CD4-positive, CD25-positive, alpha-beta regulatory T cell (primary cell): ENCODE data around the gene DNER. TPM values are rescaled to one million over a fixed set of nuclear protein-coding genes. Genes with fewer than 3 reads are reported as not detected.

Source experiments
- ATAC-seq, 2 donors: fragments of 150-1000 bp; cut with Tn5 transposase; one replicate each; pipeline ENCODE4 v1.10.0; 2021; ENCODE audit warnings: low read depth in 2 of 2, moderate number of reproducible peaks in 2 of 2, moderate library complexity in 1 of 2
- DNase-seq, 3 donors: peaks; one replicate each; pipeline versions ENCODE4 v3.0.0 to v3.0.0-alpha.2; 2012 to 2022; ENCODE audit warnings: mixed read lengths in 1 of 3
- H3K27ac ChIP-seq: one replicate; pipeline ENCODE4 v1.7.0; 2013; ENCODE audit warnings: mild to moderate bottlenecking, low read length; ENCODE audit not compliant: insufficient read depth, poor library complexity, severe bottlenecking
- H3K27me3 ChIP-seq: one replicate; pipeline ENCODE4 v1.7.0; 2013; ENCODE audit warnings: low read length; ENCODE audit not compliant: control insufficient read depth, insufficient read depth
- H3K36me3 ChIP-seq: one replicate; pipeline ENCODE4 v1.7.0; 2013; ENCODE audit warnings: mild to moderate bottlenecking, low read length, moderate library complexity; ENCODE audit not compliant: control insufficient read depth, insufficient read depth
- H3K4me1 ChIP-seq: 2 replicates; pipeline ENCODE4 v1.7.0; 2013; ENCODE audit warnings: mild to moderate bottlenecking, low read length; ENCODE audit not compliant: insufficient read depth, control insufficient read depth, poor library complexity, severe bottlenecking
- H3K4me3 ChIP-seq: one replicate; pipeline ENCODE4 v1.7.0; 2013; ENCODE audit warnings: low read depth, mild to moderate bottlenecking, low read length, moderate library complexity
- H3K9me3 ChIP-seq, 2 experiments: 1 replicate in 1 of 2; 2 replicates in 1 of 2; pipeline ENCODE4 v1.7.0; 2013; ENCODE audit warnings: low read length in 2 of 2, mild to moderate bottlenecking in 1 of 2, moderate library complexity in 1 of 2; ENCODE audit not compliant: control insufficient read depth in 2 of 2
- H3K27ac Mint-ChIP-seq, 3 donors: one replicate each; pipeline ENCODE4 v1.8.0; 2020 to 2022; ENCODE audit warnings: mild to moderate bottlenecking in 3 of 3, mixed read lengths in 3 of 3, moderate library complexity in 2 of 3
- H3K27me3 Mint-ChIP-seq: one replicate; pipeline ENCODE4 v1.8.0; 2022; ENCODE audit warnings: mild to moderate bottlenecking, mixed read lengths
- H3K36me3 Mint-ChIP-seq: one replicate; pipeline ENCODE4 v1.8.0; 2020; ENCODE audit warnings: mixed read lengths
- H3K4me1 Mint-ChIP-seq, 4 donors: one replicate each; pipeline ENCODE4 v1.8.0; 2020 to 2022; ENCODE audit warnings: mixed read lengths in 4 of 4, mild to moderate bottlenecking in 1 of 4
- H3K4me3 Mint-ChIP-seq, 4 donors: one replicate each; pipeline ENCODE4 v1.8.0; 2020 to 2022; ENCODE audit warnings: mild to moderate bottlenecking in 4 of 4, mixed read lengths in 4 of 4, moderate library complexity in 3 of 4
- H3K9me3 Mint-ChIP-seq, 7 donors: one replicate each; pipeline ENCODE4 v1.8.0; 2020 to 2022; ENCODE audit warnings: mixed read lengths in 7 of 7, mild to moderate bottlenecking in 3 of 7, moderate library complexity in 2 of 7
- polyA plus RNA-seq, 4 donors: library from polyadenylated mRNA; unstranded; fragments of 300-500 nt; fragmentation: Illumina TruSeq; gene quantifications; one replicate each; pipeline ENCODE4 v1.2.3, GENCODE V29; 2021
- total RNA-seq: library from RNA; stranded (reverse); gene quantifications from one replicate; pipeline ENCODE4 v1.2.3, GENCODE V29; 2022

DNER gene
- total and polyA plus RNA-seq, 5 donors from 2014 or later, result 0.23 TPM; not detected in 4

- Histone ChIP-seq H3K27me3 (peaks cover 64% of the 10 kb centered on the region), H3K27ac (no peak overlapping the region), H3K4me1 (peaks cover 21% of the 10 kb centered on the region), H3K9me3 (peaks cover 0 to 7% of the 10 kb centered on the region in 2 experiments), H3K4me3 (no peak overlapping the region), H3K36me3 (no peaks in the 10 kb centered on the region)
- peak overlapping the region in 3 of 4 donors; percentile 52 to 68 (median 55) for H3K4me3 Mint-ChIP-seq
- H3K27ac Mint-ChIP-seq, result no peak overlapping the region
- ATAC-seq (no peak), DNase-seq (no peak)
- peaks cover 7% of the 10 kb centered on the region for H3K36me3 Mint-ChIP-seq
- peaks cover 4 to 22% (median 9%) of the 10 kb centered on the region in 4 donors for H3K4me1 Mint-ChIP-seq
- peaks cover 73% of the 10 kb centered on the region for H3K27me3 Mint-ChIP-seq
- peaks cover 0 to 12% (median 3%) of the 10 kb centered on the region in 7 donors for H3K9me3 Mint-ChIP-seq
Measured at GRCh38 chr2:229713371-229714079, 830 bp downstream of the DNER start.

- H3K4me1 ChIP-seq, result peaks cover 21% of the 10 kb centered on the region
- peaks cover 0 to 7% of the 10 kb centered on the region in 2 experiments for H3K9me3 ChIP-seq
- DNase-seq (peak in 1 of 3 donors; percentile 15), ATAC-seq (no peak)
- no peak overlapping the region for H3K4me3 ChIP-seq
- H3K27me3 Mint-ChIP-seq, result peaks cover 69% of the 10 kb centered on the region
- H3K27ac Mint-ChIP-seq, result no peak overlapping the region
- peak overlapping the region in 2 of 4 donors; percentile 9 to 74 for H3K4me3 Mint-ChIP-seq
- peaks cover 7% of the 10 kb centered on the region for H3K36me3 Mint-ChIP-seq
- no peaks in the 10 kb centered on the region for H3K36me3 ChIP-seq
- H3K4me1 Mint-ChIP-seq, result peaks cover 4 to 22% (median 9%) of the 10 kb centered on the region in 4 donors
- no peak overlapping the region for H3K27ac ChIP-seq
- peaks cover 56% of the 10 kb centered on the region for H3K27me3 ChIP-seq
- H3K9me3 Mint-ChIP-seq, result peaks cover 0 to 12% (median 3%) of the 10 kb centered on the region in 7 donors
Measured at GRCh38 chr2:229712136-229712535, 2.2 kb downstream of the DNER start.

GRCh38 chr2:229708335-229708734, 6.0 kb downstream of the DNER start:
- Mint-ChIP-seq H3K27ac (no peak overlapping the region), H3K4me3 (no peak overlapping the region), H3K36me3 (peaks cover 7% of the 10 kb centered on the region), H3K9me3 (peaks cover 0 to 15% (median 3%) of the 10 kb centered on the region in 7 donors), H3K4me1 (peaks cover 0 to 8% (median 4%) of the 10 kb centered on the region in 4 donors), H3K27me3 (peaks cover 61% of the 10 kb centered on the region)
- Histone ChIP-seq H3K4me1 (peaks cover 3% of the 10 kb centered on the region), H3K27me3 (peaks cover 41% of the 10 kb centered on the region), H3K27ac (no peak overlapping the region), H3K4me3 (no peak overlapping the region), H3K36me3 (no peaks in the 10 kb centered on the region), H3K9me3 (peaks cover 0 to 7% of the 10 kb centered on the region in 2 experiments)
- ATAC-seq (no peak), DNase-seq (no peak)

GRCh38 chr2:229703909-229704630, 10.3 kb downstream of the DNER start:
- DNase-seq (no peak), ATAC-seq (no peak)
- Mint-ChIP-seq H3K4me1 (no peaks in the 10 kb centered on the region), H3K27ac (no peak overlapping the region), H3K9me3 (peaks cover 0 to 6% (median 0%) of the 10 kb centered on the region in 7 donors), H3K27me3 (peaks cover 33% of the 10 kb centered on the region), H3K4me3 (no peak overlapping the region), H3K36me3 (no peaks in the 10 kb centered on the region)
- Histone ChIP-seq H3K4me1 (no peaks in the 10 kb centered on the region), H3K9me3 (no peaks in the 10 kb centered on the region), H3K27ac (no peak overlapping the region), H3K27me3 (peaks cover 7% of the 10 kb centered on the region), H3K36me3 (no peaks in the 10 kb centered on the region), H3K4me3 (no peak overlapping the region)

- Mint-ChIP-seq H3K36me3 (no peaks in the 10 kb centered on the region), H3K9me3 (peaks cover 0 to 6% (median 0%) of the 10 kb centered on the region in 7 donors), H3K4me3 (no peak overlapping the region), H3K27me3 (peaks cover 24% of the 10 kb centered on the region), H3K27ac (no peak overlapping the region), H3K4me1 (no peaks in the 10 kb centered on the region)
- ATAC-seq (no peak), DNase-seq (no peak)
- H3K36me3 ChIP-seq, result no peaks in the 10 kb centered on the region
- H3K27me3 ChIP-seq, result peaks cover 2% of the 10 kb centered on the region
- no peak overlapping the region for H3K4me3 ChIP-seq
- H3K9me3 ChIP-seq, result no peaks in the 10 kb centered on the region
- H3K27ac ChIP-seq, result no peak overlapping the region
- H3K4me1 ChIP-seq, result no peaks in the 10 kb centered on the region
Measured at GRCh38 chr2:229701716-229702115, 12.6 kb downstream of the DNER start.

- ATAC-seq (no peak), DNase-seq (no peak)
- no peak overlapping the region for H3K27ac ChIP-seq
- Mint-ChIP-seq H3K4me1 (no peaks in the 10 kb centered on the region), H3K27ac (no peak overlapping the region), H3K27me3 (peaks cover 22% of the 10 kb centered on the region), H3K9me3 (peaks cover 0 to 6% (median 0%) of the 10 kb centered on the region in 7 donors), H3K36me3 (no peaks in the 10 kb centered on the region), H3K4me3 (no peak overlapping the region)
- H3K9me3 ChIP-seq, result no peaks in the 10 kb centered on the region
- peaks cover 2% of the 10 kb centered on the region for H3K27me3 ChIP-seq
- no peak overlapping the region for H3K4me3 ChIP-seq
- no peaks in the 10 kb centered on the region for H3K36me3 ChIP-seq
- H3K4me1 ChIP-seq, result no peaks in the 10 kb centered on the region
Measured at GRCh38 chr2:229701062-229701461, 13.3 kb downstream of the DNER start.

- Histone ChIP-seq H3K4me1 (no peaks in the 10 kb centered on the region), H3K27ac (no peak overlapping the region), H3K27me3 (peaks cover 2% of the 10 kb centered on the region), H3K9me3 (no peaks in the 10 kb centered on the region), H3K36me3 (no peaks in the 10 kb centered on the region), H3K4me3 (no peak overlapping the region)
- Mint-ChIP-seq H3K27ac (no peak overlapping the region), H3K4me3 (no peak overlapping the region), H3K27me3 (peaks cover 27% of the 10 kb centered on the region), H3K9me3 (peaks cover 0 to 5% (median 0%) of the 10 kb centered on the region in 7 donors), H3K4me1 (no peaks in the 10 kb centered on the region), H3K36me3 (no peaks in the 10 kb centered on the region)
- ATAC-seq (no peak), DNase-seq (no peak)
Measured at GRCh38 chr2:229695961-229696360, 18.4 kb downstream of the DNER start.
